Activated T-helper 1 cell treated with Interleukin-2 at 50 U/mL for 16 hours (primary cell): ENCODE results near the gene PEA15.

Source experiments
- DNase-seq: peaks from one replicate; pipeline ENCODE4 v3.0.0-alpha.2; 2020; ENCODE audit warnings: low read depth

Gene PEA15, protein sequence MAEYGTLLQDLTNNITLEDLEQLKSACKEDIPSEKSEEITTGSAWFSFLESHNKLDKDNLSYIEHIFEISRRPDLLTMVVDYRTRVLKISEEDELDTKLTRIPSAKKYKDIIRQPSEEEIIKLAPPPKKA

DNA sequence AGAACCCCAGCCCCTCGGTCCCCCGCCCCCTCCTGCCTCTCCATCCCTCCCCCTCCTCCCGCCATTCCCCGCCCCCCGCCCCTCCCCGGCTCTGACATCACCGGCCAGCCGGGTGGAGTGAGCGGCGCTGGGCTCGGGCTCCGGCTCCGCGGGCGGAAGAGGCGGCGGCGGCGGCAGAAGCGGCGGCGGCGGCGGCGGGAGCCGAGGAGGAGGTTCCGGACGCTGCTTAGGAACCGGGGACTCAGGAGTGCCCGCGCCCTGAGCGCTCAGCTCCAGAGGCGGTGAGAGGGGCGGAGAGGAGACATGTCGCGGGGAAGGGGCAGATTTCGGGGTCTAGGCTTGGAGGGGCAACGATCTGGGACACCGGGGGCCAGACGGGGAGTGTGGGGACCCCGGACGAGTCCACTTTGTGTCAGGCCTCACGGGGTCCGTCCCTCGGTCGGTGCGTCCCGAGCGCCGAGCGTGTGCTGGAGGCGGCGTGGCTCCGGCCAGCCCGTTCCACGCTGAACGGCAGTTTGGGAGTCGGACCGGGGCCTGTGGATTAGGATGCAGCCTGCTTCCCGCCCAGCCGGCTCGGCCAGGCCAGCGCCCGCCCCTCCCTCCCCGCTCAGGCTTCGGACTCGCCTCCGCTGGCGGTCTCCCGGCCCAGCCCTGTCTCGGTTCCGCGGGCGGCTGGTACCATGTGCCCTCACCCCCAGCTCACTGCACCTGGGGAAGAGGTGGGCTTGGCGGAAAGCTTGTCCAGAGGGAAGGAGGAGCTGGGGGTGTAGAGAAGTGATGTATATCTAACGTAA is at the start of gene PEA15:
PEA15 (plus strand) TSS at position 143 of the 794 bp plus-strand sequence. CDS start 6,161 bp downstream, outside the sequence.
- peak; percentile 60 for DNase-seq

DNA sequence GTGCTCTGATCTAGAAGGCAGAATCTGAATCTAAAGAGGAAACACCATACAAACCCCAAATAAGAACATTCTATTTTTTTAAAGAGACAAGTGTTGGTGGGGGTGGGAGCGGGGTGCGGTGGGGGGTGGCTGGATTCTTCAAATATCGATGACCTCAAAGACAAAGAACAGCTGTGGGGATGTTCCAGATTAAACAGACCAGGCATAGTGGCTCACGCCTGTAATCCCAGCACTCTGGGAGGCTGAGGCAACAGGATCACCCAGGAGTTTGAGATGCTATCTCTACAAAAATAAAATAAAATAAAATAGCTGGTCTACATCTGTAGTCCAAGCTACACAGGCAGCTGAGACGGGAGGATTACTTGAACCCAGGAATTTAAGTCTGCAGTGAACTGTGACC is 48.8 kb upstream of the PEA15 start:
- no peak for DNase-seq

DNA sequence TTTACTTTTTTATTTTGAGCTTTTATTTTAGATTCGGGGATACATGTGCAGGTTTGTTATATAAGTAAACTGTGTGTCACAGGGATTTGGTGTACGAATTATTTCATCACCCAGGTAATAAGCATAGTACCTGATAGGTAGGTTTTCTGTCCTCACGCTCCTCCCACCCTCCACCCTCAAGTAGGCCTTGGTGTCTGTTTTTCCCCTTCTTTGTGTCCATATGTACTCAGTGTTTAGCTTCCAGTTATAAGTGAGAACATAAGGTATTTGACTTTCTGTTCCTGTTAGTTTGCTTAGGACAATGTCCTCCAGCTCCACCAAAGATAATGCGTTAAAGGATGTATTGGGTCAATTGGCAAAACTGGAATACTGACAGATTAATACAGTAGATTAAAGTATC is 48.0 kb upstream of the PEA15 start:
- DNase-seq = no peak

DNA sequence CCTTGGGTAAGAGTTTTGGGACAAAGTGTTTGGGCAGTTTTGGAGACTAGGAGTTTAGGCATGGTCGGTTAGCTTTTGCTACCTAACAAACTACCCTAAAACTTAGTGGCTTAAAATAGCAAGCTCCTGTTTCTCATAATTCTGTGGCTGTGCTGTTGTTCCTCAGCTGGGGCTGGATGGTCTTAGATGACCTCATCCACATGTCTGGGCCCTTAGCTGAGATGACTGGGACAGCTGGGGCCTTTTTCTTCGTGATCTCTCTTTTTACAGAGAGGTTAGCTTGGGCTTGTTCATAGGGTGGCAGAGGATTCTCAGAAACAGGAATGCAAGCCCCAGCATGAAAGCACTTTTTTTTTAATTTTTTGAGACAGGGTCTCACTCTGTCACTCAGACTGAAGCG is 47.2 kb upstream of the PEA15 start:
- no peak for DNase-seq

DNA sequence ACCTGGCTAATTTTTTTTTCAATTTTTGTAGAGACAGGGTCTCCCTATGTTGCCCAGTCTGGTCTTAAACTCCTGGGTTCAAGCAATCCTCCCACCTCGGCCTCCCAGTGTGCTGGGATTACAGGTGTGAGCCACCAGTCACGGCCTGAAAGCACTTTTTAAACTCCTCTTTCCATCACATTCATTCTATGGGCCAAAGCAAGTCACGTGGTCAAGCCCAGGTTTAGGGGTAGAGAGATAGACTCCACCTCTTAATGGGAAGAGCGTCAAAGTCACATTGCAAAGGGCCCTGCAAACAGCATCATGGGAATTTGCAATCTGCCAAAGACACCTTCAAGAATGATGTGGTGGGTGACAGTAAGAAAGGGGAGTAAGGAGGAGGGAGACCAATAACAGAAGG is 46.6 kb upstream of the PEA15 start:
- no peak for DNase-seq

DNA sequence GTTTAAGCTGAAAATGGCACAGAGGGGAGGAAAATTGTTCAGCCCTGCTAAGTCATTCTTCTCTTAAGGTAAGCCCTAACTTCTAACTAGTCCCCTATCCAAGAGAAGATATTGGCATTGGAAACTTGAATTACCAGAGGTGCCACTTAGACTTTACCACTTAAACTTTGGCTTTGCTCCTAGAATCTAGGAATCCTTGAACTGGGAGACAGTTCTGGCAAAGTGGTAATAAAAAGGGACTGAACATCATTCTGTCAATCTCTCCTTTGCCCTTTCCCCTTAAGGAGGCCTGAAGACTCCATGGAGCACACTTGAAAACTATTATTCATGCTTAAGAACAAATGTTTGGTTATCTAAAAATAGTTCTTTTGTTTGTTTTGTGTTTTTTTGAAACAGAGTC is 45.3 kb upstream of the PEA15 start:
- no peak for DNase-seq

DNA sequence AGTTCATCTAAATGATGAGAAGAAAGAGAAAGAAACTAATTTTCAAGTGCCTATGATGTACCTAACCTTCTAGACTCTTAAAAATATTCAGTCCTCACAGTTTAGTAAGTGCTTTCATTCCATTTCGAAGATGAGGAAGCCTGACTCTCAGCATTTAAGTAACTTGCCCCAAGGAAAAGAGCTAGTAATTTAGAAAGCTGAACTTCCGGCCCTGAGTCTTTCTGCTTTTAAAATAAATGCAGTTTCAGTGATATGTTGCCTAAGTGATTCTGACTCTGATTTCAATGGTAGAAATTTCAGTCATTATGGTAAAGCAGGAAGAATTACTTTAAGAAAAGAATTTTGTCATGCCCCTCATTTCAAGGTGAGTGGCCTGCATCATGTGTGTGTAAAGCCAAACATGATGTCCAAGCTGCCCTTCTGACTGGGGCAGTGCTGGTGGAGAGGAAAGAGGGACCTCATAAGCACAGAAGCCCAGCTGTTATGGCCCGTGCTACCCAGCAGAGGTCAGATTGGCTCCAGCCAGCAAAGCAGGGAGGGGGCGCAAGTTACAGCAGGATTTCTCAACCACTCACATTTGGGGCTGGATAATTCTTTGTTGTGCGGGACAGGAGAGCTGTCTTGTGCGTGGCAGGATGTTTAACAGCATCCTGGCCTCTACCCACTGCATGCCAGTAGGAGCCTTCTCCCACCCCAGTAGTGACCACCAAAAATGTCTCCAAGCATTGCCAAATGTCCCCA is 43.0 kb upstream of the PEA15 start:
- DNase-seq = no peak

DNA sequence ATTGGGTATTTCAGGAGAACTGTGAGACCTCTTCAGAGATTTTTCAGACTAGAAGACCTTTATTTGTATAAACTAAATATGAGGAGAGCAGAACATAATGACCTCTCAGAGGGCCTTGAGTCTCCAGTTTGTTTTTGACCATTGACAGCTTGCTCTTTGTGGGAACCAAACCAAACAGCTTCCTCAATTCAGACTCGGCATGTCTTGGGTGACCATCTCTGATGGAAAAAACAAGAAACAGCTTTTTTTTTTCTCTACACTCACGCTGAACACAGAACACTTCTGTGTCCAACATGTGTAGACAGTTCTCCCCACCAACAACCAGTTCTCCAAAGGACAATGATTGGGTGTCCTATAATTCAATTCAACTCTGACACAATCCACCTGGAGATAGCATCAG is 42.3 kb upstream of the PEA15 start:
- DNase-seq = no peak

DNA sequence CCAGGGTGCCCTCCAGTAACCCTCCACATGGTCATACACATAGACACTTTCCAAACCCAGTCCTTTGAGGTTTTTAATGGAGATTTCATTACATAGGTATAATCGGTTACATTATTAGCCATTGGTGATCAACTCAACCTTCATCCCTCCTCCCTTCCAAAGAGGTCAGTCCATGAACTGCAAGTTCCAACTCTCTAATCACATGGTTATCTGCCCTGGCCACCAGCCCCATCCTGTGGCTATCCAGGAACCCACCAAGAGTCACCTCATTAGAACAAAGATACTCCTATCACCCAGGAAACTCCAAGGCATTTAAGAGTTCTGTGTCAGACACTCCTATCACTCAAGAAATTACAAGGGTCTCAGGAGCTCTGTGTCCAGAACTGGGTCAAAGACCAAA is 41.6 kb upstream of the PEA15 start:
- DNase-seq = no peak

DNA sequence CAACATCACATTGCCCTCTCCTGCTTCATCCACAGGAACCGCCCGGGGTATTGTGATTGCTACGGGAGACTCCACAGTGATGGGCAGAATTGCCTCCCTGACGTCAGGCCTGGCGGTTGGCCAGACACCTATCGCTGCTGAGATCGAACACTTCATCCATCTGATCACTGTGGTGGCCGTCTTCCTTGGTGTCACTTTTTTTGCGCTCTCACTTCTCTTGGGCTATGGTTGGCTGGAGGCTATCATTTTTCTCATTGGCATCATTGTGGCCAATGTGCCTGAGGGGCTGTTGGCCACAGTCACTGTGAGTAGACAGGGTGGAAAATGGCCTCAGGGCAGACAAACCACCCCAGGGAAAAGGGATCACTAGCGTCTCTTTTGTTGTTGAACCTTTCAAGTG is 41.1 kb upstream of the PEA15 start:
- no peak for DNase-seq

DNA sequence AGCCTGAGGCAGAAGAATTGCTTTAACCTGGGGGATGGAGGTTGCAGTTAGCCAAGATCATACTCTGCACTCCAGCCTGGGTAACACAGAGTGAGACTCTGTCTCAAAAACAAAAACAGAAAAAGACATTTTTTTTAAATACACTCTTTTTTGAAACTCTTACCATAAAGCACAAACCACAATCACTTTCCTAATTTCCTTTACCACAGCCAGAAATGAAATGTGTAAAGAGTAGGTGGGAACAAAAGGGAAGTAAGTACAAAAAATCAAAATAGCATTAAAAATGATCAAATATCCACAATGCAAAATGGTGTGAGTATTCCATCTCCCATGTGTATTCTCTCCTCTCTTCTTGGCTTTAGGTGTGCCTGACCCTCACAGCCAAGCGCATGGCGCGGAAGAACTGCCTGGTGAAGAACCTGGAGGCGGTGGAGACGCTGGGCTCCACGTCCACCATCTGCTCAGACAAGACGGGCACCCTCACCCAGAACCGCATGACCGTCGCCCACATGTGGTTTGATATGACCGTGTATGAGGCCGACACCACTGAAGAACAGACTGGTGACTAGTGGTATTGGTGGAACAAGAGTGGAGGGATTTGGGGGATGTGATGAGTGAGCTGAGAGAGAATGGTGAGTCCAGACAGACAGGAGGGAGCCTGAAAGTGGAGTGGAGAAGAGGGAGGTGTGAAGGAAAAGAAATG is 38.9 kb upstream of the PEA15 start:
- DNase-seq = no peak

DNA sequence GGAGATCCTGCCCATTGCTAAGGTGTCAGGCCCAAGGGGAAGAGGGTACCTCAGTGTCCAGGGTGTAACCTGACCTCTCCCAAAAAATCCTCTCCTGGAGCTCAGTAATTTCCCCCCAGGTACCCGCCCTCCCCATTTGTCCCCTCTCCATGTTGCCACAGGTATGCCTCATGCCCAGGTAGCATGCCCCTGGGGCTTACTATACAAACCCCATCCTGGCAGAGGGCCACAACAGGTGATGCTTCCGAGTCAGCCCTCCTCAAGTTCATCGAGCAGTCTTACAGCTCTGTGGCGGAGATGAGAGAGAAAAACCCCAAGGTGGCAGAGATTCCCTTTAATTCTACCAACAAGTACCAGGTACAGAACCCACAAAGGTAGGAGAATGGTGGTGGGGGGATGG is 38.1 kb upstream of the PEA15 start:
- DNase-seq = no peak

DNA sequence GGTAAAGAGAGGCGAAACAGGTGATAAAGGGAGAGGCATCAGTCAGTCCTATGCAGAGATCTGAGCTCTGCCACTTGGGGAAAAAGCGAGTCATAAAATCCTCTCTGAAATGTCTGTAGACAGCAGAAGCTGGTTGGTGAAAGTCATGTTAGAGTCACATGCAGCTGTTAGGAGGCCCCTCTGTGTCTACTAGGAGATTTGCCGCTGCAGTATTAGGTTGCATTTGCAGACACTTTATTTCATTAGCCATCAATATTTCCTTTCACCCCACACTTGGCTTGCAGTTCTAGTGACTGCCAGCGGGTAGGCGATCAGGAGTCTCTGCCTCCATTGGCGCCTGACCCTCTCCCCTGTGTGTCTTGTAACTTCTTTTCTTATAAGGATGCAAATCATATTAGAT is 37.6 kb upstream of the PEA15 start:
- no peak for DNase-seq

DNA sequence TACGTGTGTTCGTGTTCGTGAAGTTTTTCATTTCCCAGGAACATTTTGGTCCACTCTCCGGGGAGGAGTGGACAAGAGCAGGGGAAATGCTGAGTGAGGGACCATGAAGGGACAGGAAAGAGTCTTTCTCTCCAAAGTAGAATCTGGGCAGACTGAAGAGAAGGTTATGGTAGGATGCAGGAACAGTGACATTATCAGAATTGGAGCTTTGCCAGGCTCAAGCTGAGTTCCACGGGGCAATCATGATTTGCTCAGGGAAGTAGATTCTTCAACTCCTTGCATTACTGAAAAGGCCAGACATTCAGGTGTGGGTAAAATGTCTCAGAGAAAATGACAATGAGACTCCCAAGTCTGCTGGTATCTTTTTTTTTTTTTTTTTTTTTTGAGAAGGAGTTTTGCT is 37.2 kb upstream of the PEA15 start:
- no peak for DNase-seq

DNA sequence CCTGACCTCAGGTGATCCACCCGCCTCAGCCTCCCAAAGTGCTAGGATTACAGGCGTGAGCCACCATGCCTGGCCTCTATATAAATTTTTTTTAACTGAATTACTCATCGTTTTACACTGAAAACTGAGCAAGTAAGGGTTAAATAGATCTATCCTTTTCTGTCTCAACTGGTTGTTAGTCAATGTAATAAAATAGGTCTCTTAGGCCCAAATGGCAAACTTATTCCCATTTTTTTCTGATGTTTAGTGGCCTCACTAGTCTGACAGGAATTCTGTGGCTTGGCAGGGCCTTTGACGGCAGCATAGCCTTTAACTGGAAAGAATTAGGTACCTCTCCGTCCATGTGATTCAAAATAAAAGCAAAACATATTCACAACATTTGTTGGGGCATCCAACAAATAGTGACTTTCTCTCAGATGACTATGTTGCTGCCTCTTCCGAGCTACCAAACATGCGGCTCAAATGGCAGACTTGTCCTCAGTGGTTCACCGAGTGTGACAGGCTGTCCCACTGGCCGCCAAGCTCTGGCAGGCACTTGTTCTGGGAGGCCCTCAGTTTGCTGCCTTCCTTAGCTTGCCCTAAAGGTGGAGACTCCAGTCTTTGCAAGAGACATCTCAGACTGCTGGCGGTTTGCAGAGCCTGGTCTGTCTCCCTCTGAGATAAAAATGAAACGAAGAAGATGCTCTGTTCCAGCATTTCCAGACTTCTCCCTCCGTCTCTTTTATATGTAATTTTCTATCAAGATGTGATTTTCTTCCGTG is 36.4 kb upstream of the PEA15 start:
- no peak for DNase-seq

DNA sequence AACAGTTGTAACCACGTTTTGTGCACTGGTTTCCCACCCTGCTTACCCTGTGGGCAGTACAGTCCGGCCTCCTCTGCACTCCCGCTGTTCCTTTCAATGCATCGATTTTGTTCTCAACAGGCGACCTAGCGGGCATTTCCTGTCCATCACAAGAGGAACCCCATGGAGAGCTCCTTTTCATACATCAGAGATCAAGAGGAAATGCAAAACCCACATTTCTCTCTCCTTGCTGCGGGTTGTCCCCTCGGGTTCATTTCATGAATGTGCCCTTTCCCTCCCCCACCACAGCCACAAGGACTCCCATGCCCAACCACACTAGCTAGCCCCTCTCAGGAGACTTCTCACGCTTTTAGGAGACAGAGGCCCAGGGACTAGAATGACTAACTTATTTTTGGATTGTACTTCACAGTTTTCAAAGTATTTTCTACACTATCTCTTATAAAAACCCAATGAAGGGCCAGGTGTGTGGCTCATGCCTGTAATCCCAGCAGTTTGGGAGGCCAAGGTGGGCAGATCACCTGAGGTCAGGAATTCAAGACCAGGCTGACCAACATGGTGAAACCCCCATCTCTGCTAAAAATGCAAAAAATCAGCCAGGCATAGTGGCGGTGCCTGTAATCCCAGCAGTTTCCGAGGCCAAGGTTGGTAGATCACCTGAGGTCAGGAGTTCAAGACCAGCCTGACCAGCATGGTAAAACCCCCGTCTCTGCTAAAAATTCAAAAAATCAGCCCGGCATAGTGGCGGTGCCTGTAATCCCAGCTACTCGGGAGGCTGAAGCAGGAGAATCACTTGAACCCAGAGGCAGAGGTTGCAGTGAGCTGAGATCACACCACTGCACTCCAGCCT is 35.4 kb upstream of the PEA15 start:
- no peak for DNase-seq

DNA sequence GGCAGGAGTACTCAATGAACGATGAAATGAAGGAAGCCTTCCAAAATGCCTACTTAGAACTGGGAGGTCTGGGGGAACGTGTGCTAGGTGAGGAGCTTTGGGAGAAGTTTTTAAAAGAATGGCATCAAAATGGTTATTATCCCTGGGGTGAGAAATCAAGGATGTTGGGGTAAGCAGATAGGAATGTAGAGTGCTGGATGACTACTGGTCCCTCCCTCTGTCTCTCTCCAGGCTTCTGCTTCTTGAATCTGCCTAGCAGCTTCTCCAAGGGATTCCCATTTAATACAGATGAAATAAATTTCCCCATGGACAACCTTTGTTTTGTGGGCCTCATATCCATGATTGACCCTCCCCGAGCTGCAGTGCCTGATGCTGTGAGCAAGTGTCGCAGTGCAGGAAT is 33.8 kb upstream of the PEA15 start:
- no peak for DNase-seq

DNA sequence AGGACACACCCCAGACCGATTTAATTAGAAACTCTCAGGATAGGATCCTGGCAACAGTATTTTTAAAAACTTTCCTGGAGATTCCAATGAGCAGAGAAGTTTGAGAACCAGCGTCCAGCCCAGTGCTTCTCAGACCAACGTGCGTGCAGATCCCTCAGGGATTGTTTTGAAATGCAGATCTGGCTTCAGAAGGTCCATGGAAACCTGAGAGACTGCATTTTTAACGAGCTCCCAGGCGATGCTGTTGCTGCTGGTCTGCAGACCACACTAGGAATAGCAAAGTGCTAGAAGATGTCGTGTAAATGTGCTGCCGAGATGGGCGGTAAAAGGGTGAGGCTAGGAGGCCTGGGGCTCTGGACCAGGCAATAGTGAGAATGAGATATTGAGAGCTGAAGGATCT is 33.2 kb upstream of the PEA15 start:
- no peak for DNase-seq

DNA sequence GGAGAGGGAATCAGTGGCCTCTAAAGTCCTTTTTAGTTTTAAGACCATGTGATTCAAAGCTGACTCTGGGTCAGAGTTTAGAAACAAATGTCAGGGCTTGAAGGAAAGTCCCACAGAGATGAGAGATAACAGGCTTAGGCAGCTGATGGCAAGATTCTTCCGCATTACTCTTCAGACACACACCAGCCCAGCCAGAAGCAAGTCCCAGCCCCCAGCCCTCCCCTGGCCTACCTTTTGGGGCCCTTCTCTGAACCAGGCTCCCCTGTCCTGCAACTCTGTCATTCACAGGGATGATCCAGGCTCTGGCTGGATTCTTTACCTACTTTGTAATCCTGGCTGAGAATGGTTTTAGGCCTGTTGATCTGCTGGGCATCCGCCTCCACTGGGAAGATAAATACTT is 28.0 kb upstream of the PEA15 start:
- no peak for DNase-seq

DNA sequence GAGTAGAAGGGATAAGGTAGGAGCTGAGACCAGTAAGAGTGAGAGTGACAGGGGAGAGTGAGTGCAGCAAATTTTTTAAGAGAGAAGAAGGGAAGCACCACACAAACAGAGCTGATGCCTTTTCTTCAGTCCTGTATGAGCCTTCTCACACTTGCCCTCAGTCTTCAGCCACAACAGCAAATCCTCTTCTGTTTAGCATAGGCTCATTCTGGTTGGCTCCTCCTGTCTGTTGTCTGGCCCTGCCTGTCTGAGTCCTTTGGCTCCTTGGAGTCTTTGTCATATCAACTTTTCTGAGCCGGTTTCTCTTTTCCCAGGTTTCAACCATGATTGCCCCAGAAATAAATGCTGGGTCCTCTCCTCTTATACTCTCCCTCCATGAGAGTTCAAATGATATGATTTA is 27.5 kb upstream of the PEA15 start:
- DNase-seq = no peak

DNA sequence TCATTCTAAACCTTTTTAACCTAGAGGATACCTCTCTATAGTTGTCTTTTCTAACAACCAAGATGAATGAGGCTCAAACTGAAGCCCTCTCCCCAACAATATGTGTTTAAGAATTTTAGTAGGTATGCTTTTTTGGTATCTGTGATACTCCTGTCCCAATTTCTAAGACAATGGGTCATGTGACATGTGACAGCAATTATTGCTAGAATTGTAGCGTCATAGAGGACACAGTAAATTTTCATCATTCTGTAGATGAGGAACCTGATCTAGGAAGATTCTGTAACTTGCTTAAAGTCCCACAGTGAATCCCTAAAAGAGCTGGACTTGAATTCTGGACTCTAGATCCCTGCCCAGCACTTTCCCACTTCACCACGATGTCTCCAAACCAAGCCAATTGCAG is 26.5 kb upstream of the PEA15 start:
- no peak for DNase-seq
